Measurements from ENCODE around the gene ANKRD40CL.
A peak's percentile ranks its signal among the peaks of the same experiment; 100 is the strongest.

The ANKRD40CL gene

DNA sequence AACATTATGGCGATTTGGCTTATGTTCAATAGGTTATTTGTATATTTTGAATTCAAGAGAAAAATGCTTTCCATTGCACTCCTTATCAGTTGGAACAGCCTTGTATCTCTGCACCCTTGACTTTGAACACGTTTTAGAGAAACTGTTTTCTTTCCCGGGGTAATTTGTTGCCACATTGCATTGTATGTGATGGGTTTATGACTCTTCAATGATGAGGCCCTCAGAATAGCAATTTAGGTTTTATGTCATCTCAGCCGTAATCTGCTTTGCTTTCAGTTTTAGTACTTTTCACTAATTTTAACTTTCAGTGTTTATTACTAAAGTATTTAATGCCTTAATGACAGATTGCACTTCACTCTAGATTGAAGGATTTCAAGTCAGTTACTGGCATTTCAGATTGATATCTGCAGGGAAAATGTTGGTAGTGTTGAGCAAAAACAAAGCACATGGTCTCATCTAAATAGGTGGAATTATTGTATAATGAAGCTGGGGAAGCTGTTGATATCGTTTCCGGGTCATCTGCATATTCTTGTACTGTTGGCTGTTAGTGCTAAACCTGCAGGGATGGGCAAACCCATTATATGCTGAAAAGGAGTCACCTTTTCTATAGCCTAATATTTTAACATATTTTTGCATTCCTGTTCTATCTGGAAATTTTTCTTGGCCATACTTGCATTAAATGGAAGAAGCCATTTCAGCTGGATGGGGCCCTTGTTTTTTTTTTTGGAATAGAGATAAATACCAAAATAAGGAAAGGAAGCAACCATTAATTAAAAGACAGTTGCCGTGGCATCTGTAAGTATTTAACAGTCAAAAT, 45.9 kb downstream of the ANKRD40CL start:
- Histone ChIP-seq H3K14ac (ENCODE audit: low read length) (no peak overlapping the region), H3K18ac (ENCODE audit: low read length) (no peak overlapping the region), H2BK5ac (ENCODE audit: low read depth, low read length, poor library complexity) (no peak overlapping the region), H2BK120ac (ENCODE audit: insufficient read depth, low read length, poor library complexity) (no peak overlapping the region), H3K23ac (ENCODE audit: low read length) (no peak overlapping the region), H3K27me3 (ENCODE audit: insufficient read depth, low read length) (no peaks in the 10 kb centered on the region), H3K4me1 (ENCODE audit: control insufficient read depth in 1 of 2, insufficient read depth in 2 of 2, low read length in 2 of 2) (peaks cover 3 to 6% of the 10 kb centered on the region in 2 experiments), H3K9me3 (ENCODE audit: insufficient read depth, low read depth, low read length) (peaks cover 2% of the 10 kb centered on the region), H3K79me1 (ENCODE audit: low read length) (peaks cover 9% of the 10 kb centered on the region), H3K4me3 (ENCODE audit: low read depth, low read length) (no peak overlapping the region), H2AK5ac (ENCODE audit: low read length) (no peak overlapping the region), H4K91ac (ENCODE audit: low read depth, low read length) (no peak overlapping the region), H3K4me2 (ENCODE audit: low read length) (peak overlapping the region; percentile 64), H2AFZ (ENCODE audit: insufficient read depth, low read length, poor library complexity) (no peak overlapping the region), H3K36me3 (ENCODE audit: control insufficient read depth in 1 of 2, insufficient read depth in 2 of 2, low read length in 2 of 2) (peaks cover 0 to 2% of the 10 kb centered on the region in 2 experiments), H4K12ac (ENCODE audit: low read depth, low read length) (no peak overlapping the region), H3K79me2 (ENCODE audit: control insufficient read depth, insufficient read depth, low read length, poor library complexity) (peaks cover 30% of the 10 kb centered on the region), H2BK12ac (ENCODE audit: low read length) (no peak overlapping the region), H3K4ac (ENCODE audit: low read depth, low read length) (peak overlapping the region; percentile 62), H3K27ac (ENCODE audit: low read depth, low read length) (no peak overlapping the region), H4K8ac (ENCODE audit: low read depth, low read length) (no peak overlapping the region), H3K9ac (ENCODE audit: low read length) (no peak overlapping the region)
- whole genome bisulfite sequencing (ENCODE audit: extremely low coverage, insufficient coverage, insufficient read length): no CpG with 5 or more reads among the region's 7 CpGs
- peak in 1 of 2 donors; percentile 42 for DNase-seq

DNA sequence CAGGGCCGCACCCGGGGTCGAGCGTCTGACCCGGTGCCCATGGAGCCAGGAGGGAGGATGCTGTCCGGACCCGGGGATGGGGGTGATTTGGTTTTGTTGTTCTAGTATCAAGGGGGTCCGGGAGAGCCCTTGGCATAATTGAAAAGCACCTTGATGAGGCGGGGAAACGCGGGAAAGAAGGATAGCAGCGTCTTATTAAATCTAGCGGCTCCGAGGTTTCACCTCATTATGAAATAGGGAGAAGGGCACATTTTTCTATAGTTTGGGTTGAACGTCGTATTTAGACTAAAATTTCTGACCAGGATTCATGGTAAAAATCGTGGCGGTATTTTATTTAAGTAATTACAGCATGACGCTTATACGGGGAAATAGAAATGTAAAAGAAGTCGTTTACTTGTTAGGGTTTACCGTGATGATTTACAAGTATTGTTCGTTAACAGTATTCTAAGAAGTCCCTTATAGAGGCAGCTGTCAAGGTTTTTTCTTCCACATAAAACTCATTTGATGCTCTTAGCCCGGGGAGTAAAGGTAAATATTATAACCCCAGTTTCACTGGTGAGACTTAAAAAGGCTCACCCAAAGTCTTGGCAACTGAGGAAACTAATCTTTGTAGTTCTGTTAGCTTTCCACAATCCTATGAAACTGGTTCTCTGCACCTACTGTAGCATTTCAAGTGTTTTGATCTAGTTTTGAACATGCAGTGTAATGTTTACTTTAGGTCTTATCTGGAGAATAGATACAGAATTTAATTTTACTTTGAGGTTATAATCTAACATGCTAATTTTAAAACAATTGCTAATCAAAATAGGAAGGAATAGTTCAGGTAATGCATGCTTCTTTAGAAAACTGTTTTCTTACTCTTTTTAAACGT, 47.2 kb downstream of the ANKRD40CL start:
- peak overlapping the region; percentile 100 for H3K4ac ChIP-seq (ENCODE audit: low read depth, low read length)
- peak in 1 of 2 donors; percentile 34 for DNase-seq
- H3K4me3 ChIP-seq (ENCODE audit: low read depth, low read length): peak overlapping the region; percentile 89
- peak overlapping the region; percentile 99 for H3K27ac ChIP-seq (ENCODE audit: low read depth, low read length)
- peaks cover 2% of the 10 kb centered on the region for H3K9me3 ChIP-seq (ENCODE audit: insufficient read depth, low read depth, low read length)
- peak overlapping the region; percentile 95 for H2AFZ ChIP-seq (ENCODE audit: insufficient read depth, low read length, poor library complexity)
- H3K27me3 ChIP-seq (ENCODE audit: insufficient read depth, low read length): no peaks in the 10 kb centered on the region
- H2AK5ac ChIP-seq (ENCODE audit: low read length): peak overlapping the region; percentile 67
- peaks cover 0 to 2% of the 10 kb centered on the region in 2 experiments for H3K36me3 ChIP-seq (ENCODE audit: control insufficient read depth in 1 of 2, insufficient read depth in 2 of 2, low read length in 2 of 2)
- WGBS (ENCODE audit: extremely low coverage, insufficient coverage, insufficient read length): no CpG with 5 or more reads among the region's 25 CpGs
- H2BK12ac ChIP-seq (ENCODE audit: low read length): no peak overlapping the region
- H3K23ac ChIP-seq (ENCODE audit: low read length): no peak overlapping the region
- peak overlapping the region; percentile 98 for H3K14ac ChIP-seq (ENCODE audit: low read length)
- H4K12ac ChIP-seq (ENCODE audit: low read depth, low read length): peak overlapping the region; percentile 98
- peak overlapping the region; percentile 91 for H4K91ac ChIP-seq (ENCODE audit: low read depth, low read length)
- peaks cover 27% of the 10 kb centered on the region for H3K79me2 ChIP-seq (ENCODE audit: control insufficient read depth, insufficient read depth, low read length, poor library complexity)
- H3K9ac ChIP-seq (ENCODE audit: low read length): peak overlapping the region; percentile 95
- H2BK120ac ChIP-seq (ENCODE audit: insufficient read depth, low read length, poor library complexity): peak overlapping the region; percentile 86
- peak overlapping the region; percentile 64 for H3K4me2 ChIP-seq (ENCODE audit: low read length)
- peak overlapping the region; percentile 97 for H3K18ac ChIP-seq (ENCODE audit: low read length)
- peaks cover 3 to 6% of the 10 kb centered on the region in 2 experiments for H3K4me1 ChIP-seq (ENCODE audit: control insufficient read depth in 1 of 2, insufficient read depth in 2 of 2, low read length in 2 of 2)
- peak overlapping the region; percentile 97 for H4K8ac ChIP-seq (ENCODE audit: low read depth, low read length)
- peak overlapping the region; percentile 93 for H2BK5ac ChIP-seq (ENCODE audit: low read depth, low read length, poor library complexity)
- H3K79me1 ChIP-seq (ENCODE audit: low read length): peaks cover 9% of the 10 kb centered on the region

DNA sequence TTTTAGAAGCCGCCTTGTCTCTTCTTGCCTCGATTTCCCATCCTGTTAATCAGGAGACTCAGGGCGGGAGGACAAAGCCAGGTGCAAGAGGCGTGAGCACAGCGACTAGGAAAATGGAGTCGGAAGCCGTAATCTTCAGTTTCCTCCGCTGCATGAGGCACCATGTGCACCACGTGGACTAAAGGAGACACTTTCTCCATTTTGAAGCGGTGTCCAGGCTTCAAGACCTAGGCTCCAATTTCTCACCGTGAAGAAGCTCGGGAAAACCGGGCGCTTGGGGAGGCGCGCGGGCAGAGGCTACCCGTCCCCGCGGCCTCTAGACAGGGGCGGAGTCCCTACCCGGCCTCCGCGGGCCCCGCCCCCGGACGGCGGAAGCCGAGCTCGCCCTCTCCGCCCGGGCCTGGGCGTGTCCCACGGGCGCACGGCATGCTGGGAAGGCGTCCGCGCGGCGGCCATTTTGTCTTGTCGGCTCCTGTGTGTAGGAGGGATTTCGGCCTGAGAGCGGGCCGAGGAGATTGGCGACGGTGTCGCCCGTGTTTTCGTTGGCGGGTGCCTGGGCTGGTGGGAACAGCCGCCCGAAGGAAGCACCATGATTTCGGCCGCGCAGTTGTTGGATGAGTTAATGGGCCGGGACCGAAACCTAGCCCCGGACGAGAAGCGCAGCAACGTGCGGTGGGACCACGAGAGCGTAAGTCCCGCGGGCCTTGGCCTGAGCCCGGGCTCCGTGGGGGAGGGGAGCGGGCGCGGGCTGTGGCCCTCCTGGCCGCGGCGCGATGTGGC, 48.0 kb downstream of the ANKRD40CL start, which contains the start of gene LUC7L3:
Gene LUC7L3 (plus strand): TSS at position 460 of the 780 bp plus-strand sequence. CDS start 130 bp downstream, at position 590.
- Histone ChIP-seq H4K8ac (ENCODE audit: low read depth, low read length) (peak within 1 kb of the TSS; percentile 97), H3K4me3 (ENCODE audit: low read depth, low read length) (peak within 1 kb of the TSS; percentile 89), H3K9me3 (ENCODE audit: insufficient read depth, low read depth, low read length) (peaks cover 2% of the 10 kb centered on the region), H3K79me2 (ENCODE audit: control insufficient read depth, insufficient read depth, low read length, poor library complexity) (peaks cover 22% of the 10 kb centered on the region), H2AK5ac (ENCODE audit: low read length) (peak within 1 kb of the TSS; percentile 95), H3K4me1 (ENCODE audit: control insufficient read depth in 1 of 2, insufficient read depth in 2 of 2, low read length in 2 of 2) (peaks cover 3 to 6% of the 10 kb centered on the region in 2 experiments), H3K27me3 (ENCODE audit: insufficient read depth, low read length) (no peaks in the 10 kb centered on the region), H3K9ac (ENCODE audit: low read length) (peak within 1 kb of the TSS; percentile 95), H3K36me3 (ENCODE audit: control insufficient read depth in 1 of 2, insufficient read depth in 2 of 2, low read length in 2 of 2) (peaks cover 0 to 2% of the 10 kb centered on the region in 2 experiments), H2BK12ac (ENCODE audit: low read length) (peak within 1 kb of the TSS; percentile 75), H3K14ac (ENCODE audit: low read length) (peak within 1 kb of the TSS; percentile 98), H3K79me1 (ENCODE audit: low read length) (peaks cover 9% of the 10 kb centered on the region), H4K12ac (ENCODE audit: low read depth, low read length) (peak within 1 kb of the TSS; percentile 98), H3K23ac (ENCODE audit: low read length) (no peak within 1 kb of the TSS), H2AFZ (ENCODE audit: insufficient read depth, low read length, poor library complexity) (peak within 1 kb of the TSS; percentile 99), H3K4ac (ENCODE audit: low read depth, low read length) (peak within 1 kb of the TSS; percentile 100), H4K91ac (ENCODE audit: low read depth, low read length) (peak within 1 kb of the TSS; percentile 94), H3K18ac (ENCODE audit: low read length) (peak within 1 kb of the TSS; percentile 97), H3K4me2 (ENCODE audit: low read length) (peak within 1 kb of the TSS; percentile 88), H3K27ac (ENCODE audit: low read depth, low read length) (peak within 1 kb of the TSS; percentile 99), H2BK120ac (ENCODE audit: insufficient read depth, low read length, poor library complexity) (peak within 1 kb of the TSS; percentile 96), H2BK5ac (ENCODE audit: low read depth, low read length, poor library complexity) (peak within 1 kb of the TSS; percentile 93)
- DNase-seq: peak; percentile 94 to 98
- no CpG with 5 or more reads among the region's 76 CpGs for WGBS (ENCODE audit: extremely low coverage, insufficient coverage, insufficient read length)

DNA sequence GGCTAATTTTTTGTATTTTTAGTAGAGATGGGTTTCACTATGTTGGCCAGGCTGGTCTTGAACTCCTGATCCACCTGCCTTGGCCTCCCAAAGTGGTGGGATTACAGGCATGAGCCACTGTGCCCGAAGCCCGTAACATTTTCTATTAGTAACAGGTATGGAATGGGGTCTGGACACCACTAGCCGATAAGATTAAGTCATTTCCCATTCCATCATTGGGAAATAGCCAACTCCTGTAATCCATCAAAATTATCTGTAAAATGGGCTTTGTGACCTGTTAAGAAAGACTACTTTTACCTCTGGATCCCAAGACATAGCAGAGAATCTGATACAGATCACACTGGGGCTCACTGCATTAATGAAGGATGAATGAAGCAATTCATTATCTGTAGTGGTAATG, 51.8 kb downstream of the ANKRD40CL start:
- no peak overlapping the region for H3K9ac ChIP-seq (ENCODE audit: low read length)
- H3K79me1 ChIP-seq (ENCODE audit: low read length): peaks cover 9% of the 10 kb centered on the region
- no peak overlapping the region for H3K18ac ChIP-seq (ENCODE audit: low read length)
- no peak overlapping the region for H2BK120ac ChIP-seq (ENCODE audit: insufficient read depth, low read length, poor library complexity)
- peaks cover 3 to 5% of the 10 kb centered on the region in 2 experiments for H3K4me1 ChIP-seq (ENCODE audit: control insufficient read depth in 1 of 2, insufficient read depth in 2 of 2, low read length in 2 of 2)
- no peaks in the 10 kb centered on the region for H3K27me3 ChIP-seq (ENCODE audit: insufficient read depth, low read length)
- no peaks in the 10 kb centered on the region for H3K36me3 ChIP-seq (ENCODE audit: control insufficient read depth in 1 of 2, insufficient read depth in 2 of 2, low read length in 2 of 2)
- H2AFZ ChIP-seq (ENCODE audit: insufficient read depth, low read length, poor library complexity): no peak overlapping the region
- H3K4me3 ChIP-seq (ENCODE audit: low read depth, low read length): no peak overlapping the region
- H3K79me2 ChIP-seq (ENCODE audit: control insufficient read depth, insufficient read depth, low read length, poor library complexity): peaks cover 8% of the 10 kb centered on the region
- H3K27ac ChIP-seq (ENCODE audit: low read depth, low read length): no peak overlapping the region
- peak; percentile 37 to 65 for DNase-seq
- WGBS (ENCODE audit: extremely low coverage, insufficient coverage, insufficient read length): no CpG with 5 or more reads among the region's 3 CpGs
- no peak overlapping the region for H4K91ac ChIP-seq (ENCODE audit: low read depth, low read length)
- no peak overlapping the region for H2BK5ac ChIP-seq (ENCODE audit: low read depth, low read length, poor library complexity)
- no peak overlapping the region for H4K8ac ChIP-seq (ENCODE audit: low read depth, low read length)
- no peak overlapping the region for H2AK5ac ChIP-seq (ENCODE audit: low read length)
- H3K14ac ChIP-seq (ENCODE audit: low read length): no peak overlapping the region
- peaks cover 2% of the 10 kb centered on the region for H3K9me3 ChIP-seq (ENCODE audit: insufficient read depth, low read depth, low read length)
- H2BK12ac ChIP-seq (ENCODE audit: low read length): no peak overlapping the region
- H3K23ac ChIP-seq (ENCODE audit: low read length): no peak overlapping the region
- H3K4ac ChIP-seq (ENCODE audit: low read depth, low read length): no peak overlapping the region
- no peak overlapping the region for H3K4me2 ChIP-seq (ENCODE audit: low read length)
- H4K12ac ChIP-seq (ENCODE audit: low read depth, low read length): no peak overlapping the region

Data from trophoblast cell (in vitro differentiated cells and primary cell).